ENCODE measurements around the gene C11orf87. TPM values are rescaled to one million over a fixed set of nuclear protein-coding genes. Genes with fewer than 3 reads are reported as not detected.

Gene C11orf87
- total RNA-seq, 2 experiments from 2014 or later = not detected

DNA sequence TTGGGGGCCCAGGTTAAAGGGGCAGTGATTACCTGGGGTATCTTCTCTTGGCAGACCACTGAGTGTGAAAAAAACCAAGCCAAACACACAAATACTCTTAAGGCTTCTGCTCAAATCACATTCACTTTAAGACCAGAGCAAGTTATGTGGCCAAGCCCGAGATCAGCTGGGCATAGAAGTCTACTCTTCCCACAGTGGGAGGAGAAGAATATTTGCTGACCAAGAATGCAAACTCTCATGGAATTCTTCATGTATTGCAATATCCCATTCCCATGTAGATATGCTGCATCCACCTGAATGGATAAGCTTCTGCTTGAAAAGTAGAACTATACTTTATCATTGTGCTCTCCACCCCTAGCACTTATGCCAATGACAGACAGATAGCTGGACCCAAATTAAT is 37.1 kb upstream of the C11orf87 start:
- TF ChIP-seq, protein P1, sequence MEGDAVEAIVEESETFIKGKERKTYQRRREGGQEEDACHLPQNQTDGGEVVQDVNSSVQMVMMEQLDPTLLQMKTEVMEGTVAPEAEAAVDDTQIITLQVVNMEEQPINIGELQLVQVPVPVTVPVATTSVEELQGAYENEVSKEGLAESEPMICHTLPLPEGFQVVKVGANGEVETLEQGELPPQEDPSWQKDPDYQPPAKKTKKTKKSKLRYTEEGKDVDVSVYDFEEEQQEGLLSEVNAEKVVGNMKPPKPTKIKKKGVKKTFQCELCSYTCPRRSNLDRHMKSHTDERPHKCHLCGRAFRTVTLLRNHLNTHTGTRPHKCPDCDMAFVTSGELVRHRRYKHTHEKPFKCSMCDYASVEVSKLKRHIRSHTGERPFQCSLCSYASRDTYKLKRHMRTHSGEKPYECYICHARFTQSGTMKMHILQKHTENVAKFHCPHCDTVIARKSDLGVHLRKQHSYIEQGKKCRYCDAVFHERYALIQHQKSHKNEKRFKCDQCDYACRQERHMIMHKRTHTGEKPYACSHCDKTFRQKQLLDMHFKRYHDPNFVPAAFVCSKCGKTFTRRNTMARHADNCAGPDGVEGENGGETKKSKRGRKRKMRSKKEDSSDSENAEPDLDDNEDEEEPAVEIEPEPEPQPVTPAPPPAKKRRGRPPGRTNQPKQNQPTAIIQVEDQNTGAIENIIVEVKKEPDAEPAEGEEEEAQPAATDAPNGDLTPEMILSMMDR (conservative IDR thresholded peaks at IDR 0.05; ENCODE audit: low read length) = no peak
- no peak for TF ChIP-seq EZH2phosphoT487 (IDR thresholded peaks at IDR 0.05; ENCODE audit: borderline replicate concordance, low read depth, low read length)
- H3K79me2 ChIP-seq (ENCODE audit: insufficient read depth, low read depth, low read length) = no peaks in the 10 kb centered on the region
- no TSS peak for BruUV-seq (replicated peaks)
- no peaks in the 10 kb centered on the region for H3K9me3 ChIP-seq (ENCODE audit: low read length)
- no peak overlapping the region for H3K4me3 ChIP-seq (ENCODE audit: low read depth, low read length, poor library complexity, severe bottlenecking)
- CTCF ChIA-PET (ENCODE audit: unreplicated experiment) = no interaction called here
- POLR2A ChIA-PET = no interaction called here
- no peaks in the 10 kb centered on the region for H4K20me1 ChIP-seq (ENCODE audit: insufficient read depth, low read length)
- DNase-seq (ENCODE audit: low spot score) = no peak
- intact Hi-C loops (cut with micrococcal nuclease; ENCODE audit: unreplicated experiment) = no loop called here
- no peaks in the 10 kb centered on the region for H3K36me3 ChIP-seq (ENCODE audit: insufficient read depth, low read length)
- no peaks in the 10 kb centered on the region for H3K4me1 ChIP-seq (ENCODE audit: insufficient read depth, low read length, poor library complexity, severe bottlenecking)
- H3K9me2 ChIP-seq (ENCODE audit: insufficient read depth, low read length) = no peaks in the 10 kb centered on the region
- no peak overlapping the region for H3K27ac ChIP-seq (ENCODE audit: low read depth, low read length, poor library complexity, severe bottlenecking)
- H2AFZ ChIP-seq (ENCODE audit: low read length) = no peak overlapping the region
- H3K4me2 ChIP-seq (ENCODE audit: low read length) = no peak overlapping the region

DNA sequence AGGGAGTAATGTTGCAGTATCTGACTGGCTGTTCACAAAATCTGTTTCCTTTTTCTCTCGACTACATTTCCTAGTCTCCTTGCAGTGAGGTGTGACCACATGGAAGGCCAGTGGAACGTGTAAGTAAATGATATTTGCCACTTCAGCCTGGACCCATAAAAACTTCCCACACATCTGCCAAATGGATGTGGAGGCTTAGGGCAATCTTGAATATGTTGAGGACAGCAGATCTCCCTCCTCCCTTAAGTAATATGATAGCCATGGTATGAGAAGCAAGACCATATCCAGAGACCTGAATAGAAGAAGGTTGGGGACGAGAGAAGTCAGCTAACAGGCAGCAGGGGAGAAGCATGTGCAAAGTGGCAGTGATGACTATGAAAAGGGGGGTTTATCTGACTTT is 33.0 kb upstream of the C11orf87 start:
- intact Hi-C loops (cut with micrococcal nuclease; ENCODE audit: unreplicated experiment) = no loop called here
- no TSS peak for BruUV-seq (replicated peaks)
- POLR2A ChIA-PET = no interaction called here
- Histone ChIP-seq H2AFZ (ENCODE audit: low read length) (no peak overlapping the region), H3K4me2 (ENCODE audit: low read length) (no peak overlapping the region), H3K9me2 (ENCODE audit: insufficient read depth, low read length) (no peaks in the 10 kb centered on the region), H3K4me1 (ENCODE audit: insufficient read depth, low read length, poor library complexity, severe bottlenecking) (no peaks in the 10 kb centered on the region), H3K36me3 (ENCODE audit: insufficient read depth, low read length) (no peaks in the 10 kb centered on the region), H3K27ac (ENCODE audit: low read depth, low read length, poor library complexity, severe bottlenecking) (no peak overlapping the region), H3K4me3 (ENCODE audit: low read depth, low read length, poor library complexity, severe bottlenecking) (no peak overlapping the region), H3K79me2 (ENCODE audit: insufficient read depth, low read depth, low read length) (no peaks in the 10 kb centered on the region), H4K20me1 (ENCODE audit: insufficient read depth, low read length) (no peaks in the 10 kb centered on the region), H3K9me3 (ENCODE audit: low read length) (no peaks in the 10 kb centered on the region)
- TF ChIP-seq, protein P1 (conservative IDR thresholded peaks at IDR 0.05; ENCODE audit: low read length) = no peak
- TF ChIP-seq EZH2phosphoT487 (IDR thresholded peaks at IDR 0.05; ENCODE audit: borderline replicate concordance, low read depth, low read length) = no peak
- DNase-seq (ENCODE audit: low spot score) = no peak
- CTCF ChIA-PET (ENCODE audit: unreplicated experiment) = no interaction called here

DNA sequence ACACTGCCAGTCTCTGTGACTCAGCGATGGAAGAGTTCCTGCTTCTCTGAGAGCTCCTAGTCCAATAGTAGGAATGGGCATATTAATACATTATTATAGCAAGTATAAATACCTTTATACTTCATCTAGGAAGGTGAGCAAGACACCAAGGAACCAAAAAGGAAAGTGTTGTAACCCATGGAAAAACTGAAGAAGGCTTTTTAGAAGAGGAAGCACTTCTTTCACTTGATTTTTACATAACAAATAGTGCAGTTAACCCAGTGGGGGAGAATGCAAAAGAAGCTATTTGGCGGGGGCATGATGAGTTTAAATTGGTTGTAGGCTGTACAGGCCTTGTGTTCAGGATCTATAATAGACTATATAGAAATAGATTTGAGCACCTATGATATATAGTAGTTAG is 31.2 kb upstream of the C11orf87 start:
- no peak overlapping the region for H3K4me3 ChIP-seq (ENCODE audit: low read depth, low read length, poor library complexity, severe bottlenecking)
- no peak overlapping the region for H2AFZ ChIP-seq (ENCODE audit: low read length)
- intact Hi-C loops (cut with micrococcal nuclease; ENCODE audit: unreplicated experiment) = no loop called here
- H4K20me1 ChIP-seq (ENCODE audit: insufficient read depth, low read length) = no peaks in the 10 kb centered on the region
- no peaks in the 10 kb centered on the region for H3K36me3 ChIP-seq (ENCODE audit: insufficient read depth, low read length)
- BruUV-seq (replicated peaks) = no TSS peak
- no peaks in the 10 kb centered on the region for H3K79me2 ChIP-seq (ENCODE audit: insufficient read depth, low read depth, low read length)
- no peak overlapping the region for H3K27ac ChIP-seq (ENCODE audit: low read depth, low read length, poor library complexity, severe bottlenecking)
- no peaks in the 10 kb centered on the region for H3K9me2 ChIP-seq (ENCODE audit: insufficient read depth, low read length)
- no peaks in the 10 kb centered on the region for H3K9me3 ChIP-seq (ENCODE audit: low read length)
- H3K4me2 ChIP-seq (ENCODE audit: low read length) = no peak overlapping the region
- POLR2A ChIA-PET = no interaction called here
- CTCF ChIA-PET (ENCODE audit: unreplicated experiment) = no interaction called here
- DNase-seq (ENCODE audit: low spot score) = no peak
- no peaks in the 10 kb centered on the region for H3K4me1 ChIP-seq (ENCODE audit: insufficient read depth, low read length, poor library complexity, severe bottlenecking)
- TF ChIP-seq, protein P1 (conservative IDR thresholded peaks at IDR 0.05; ENCODE audit: low read length) = no peak
- TF ChIP-seq EZH2phosphoT487 (IDR thresholded peaks at IDR 0.05; ENCODE audit: borderline replicate concordance, low read depth, low read length) = no peak
